Mesenchymal stem cell (in vitro differentiated cells and primary cell): ENCODE data around the gene NKD2.

ENCODE experiments used
- DNase-seq: peaks from one replicate; pipeline ENCODE4 v3.0.0-alpha.2; 2013
- H2AFZ ChIP-seq: one replicate; pipeline ENCODE4 v1.6.1; 2013; ENCODE audit warnings: low read depth, mild to moderate bottlenecking, control low read depth, inconsistent platforms, low read length, moderate library complexity
- H2AK5ac ChIP-seq: 2 replicates; pipeline ENCODE4 v1.6.1; 2013; ENCODE audit warnings: low read length, moderate library complexity, mild to moderate bottlenecking, inconsistent platforms; ENCODE audit not compliant: severe bottlenecking
- H2BK120ac ChIP-seq: one replicate; pipeline ENCODE4 v1.6.1; 2013; ENCODE audit warnings: low read depth, mild to moderate bottlenecking, inconsistent platforms, low read length, moderate library complexity
- H2BK12ac ChIP-seq, 2 experiments: one replicate each; pipeline ENCODE4 v1.6.1; 2013; ENCODE audit warnings: inconsistent platforms in 2 of 2, low read length in 2 of 2, mild to moderate bottlenecking in 2 of 2, moderate library complexity in 2 of 2, control low read depth in 1 of 2
- H2BK15ac ChIP-seq: one replicate; pipeline ENCODE4 v1.6.1; 2013; ENCODE audit warnings: mild to moderate bottlenecking, low read depth, inconsistent platforms; ENCODE audit not compliant: poor library complexity, severe bottlenecking
- H2BK5ac ChIP-seq: 2 replicates; pipeline ENCODE4 v1.6.1; 2013; ENCODE audit warnings: low read depth, mild to moderate bottlenecking, low read length, control low read depth, inconsistent platforms; ENCODE audit not compliant: poor library complexity, severe bottlenecking
- H3K14ac ChIP-seq, 2 experiments: one replicate each; pipeline ENCODE4 v1.6.1; 2013; ENCODE audit warnings: inconsistent platforms in 2 of 2, low read length in 2 of 2, control low read depth in 1 of 2, mild to moderate bottlenecking in 1 of 2, moderate library complexity in 1 of 2
- H3K18ac ChIP-seq, 2 experiments: one replicate each; pipeline ENCODE4 v1.6.1; 2013; ENCODE audit warnings: inconsistent platforms in 2 of 2, low read length in 2 of 2, control low read depth in 1 of 2, low read depth in 1 of 2, mild to moderate bottlenecking in 1 of 2
- H3K23ac ChIP-seq, 2 experiments: one replicate each; pipeline ENCODE4 v1.6.1; 2013; ENCODE audit warnings: inconsistent platforms in 2 of 2, low read length in 2 of 2, mild to moderate bottlenecking in 2 of 2, moderate library complexity in 2 of 2, control low read depth in 1 of 2
- H3K27ac ChIP-seq: 2 replicates; pipeline ENCODE4 v1.5.1; 2013; ENCODE audit warnings: mild to moderate bottlenecking, moderate library complexity, low read length, control low read depth, inconsistent platforms; ENCODE audit not compliant: poor library complexity, severe bottlenecking
- H3K27me3 ChIP-seq, 2 experiments: 2 replicates each; pipeline versions ENCODE4 v1.6.1 to v1.7.0; 2013; ENCODE audit warnings: low read length in 2 of 2, mild to moderate bottlenecking in 2 of 2, moderate library complexity in 2 of 2, control low read depth in 1 of 2, inconsistent platforms in 1 of 2; ENCODE audit not compliant: control insufficient read depth in 1 of 2, insufficient read depth in 1 of 2
- H3K36me3 ChIP-seq, 2 experiments: 2 replicates each; pipeline versions ENCODE4 v1.6.1 to v1.7.0; 2013; ENCODE audit warnings: low read length in 2 of 2, control low read depth in 1 of 2, inconsistent platforms in 1 of 2, low read depth in 1 of 2, mild to moderate bottlenecking in 1 of 2; ENCODE audit not compliant: insufficient read depth in 2 of 2, control insufficient read depth in 1 of 2
- H3K4ac ChIP-seq, 2 experiments: one replicate each; pipeline ENCODE4 v1.6.1; 2013; ENCODE audit warnings: inconsistent platforms in 2 of 2, low read length in 2 of 2, mild to moderate bottlenecking in 2 of 2, moderate library complexity in 2 of 2, control low read depth in 1 of 2, low read depth in 1 of 2
- H3K4me1 ChIP-seq: 2 replicates; pipeline ENCODE4 v1.6.1; 2013; ENCODE audit warnings: low read depth, low read length, control low read depth; ENCODE audit not compliant: control insufficient read depth, insufficient read depth
- H3K4me2 ChIP-seq: 2 replicates; pipeline ENCODE4 v1.6.1; 2013; ENCODE audit warnings: low read length, mild to moderate bottlenecking, inconsistent platforms; ENCODE audit not compliant: poor library complexity, severe bottlenecking
- H3K4me3 ChIP-seq, 2 experiments: 2 replicates each; pipeline versions ENCODE4 v1.5.1 to v1.7.0; 2013; ENCODE audit warnings: low read length in 2 of 2, mild to moderate bottlenecking in 2 of 2, control low read depth in 1 of 2, low read depth in 1 of 2; ENCODE audit not compliant: insufficient read depth in 1 of 2
- H3K79me1 ChIP-seq: replicated peaks from 2 replicates; pipeline ENCODE4 v1.6.1; 2013; ENCODE audit warnings: mild to moderate bottlenecking, control low read depth, low read length, inconsistent platforms; ENCODE audit not compliant: poor library complexity, severe bottlenecking
- H3K9ac ChIP-seq: 2 replicates; pipeline ENCODE4 v1.7.0; 2013; ENCODE audit warnings: mild to moderate bottlenecking, low read length, moderate library complexity
- H3K9me3 ChIP-seq: 2 replicates; pipeline ENCODE4 v1.7.0; 2013; ENCODE audit warnings: mild to moderate bottlenecking, low read length; ENCODE audit not compliant: control insufficient read depth
- H4K8ac ChIP-seq: one replicate; pipeline ENCODE4 v1.6.1; 2013; ENCODE audit warnings: inconsistent platforms, mild to moderate bottlenecking, low read length, moderate library complexity
- H4K91ac ChIP-seq: one replicate; pipeline ENCODE4 v1.6.1; 2013; ENCODE audit warnings: mild to moderate bottlenecking, low read length, inconsistent platforms
- WGBS: methylation state at CpG from one replicate; pipeline ENCODE4 v1.1.7; 2013; ENCODE audit warnings: mixed read lengths; 5-methylcytosine and 5-hydroxymethylcytosine counted together

Gene NKD2

DNA sequence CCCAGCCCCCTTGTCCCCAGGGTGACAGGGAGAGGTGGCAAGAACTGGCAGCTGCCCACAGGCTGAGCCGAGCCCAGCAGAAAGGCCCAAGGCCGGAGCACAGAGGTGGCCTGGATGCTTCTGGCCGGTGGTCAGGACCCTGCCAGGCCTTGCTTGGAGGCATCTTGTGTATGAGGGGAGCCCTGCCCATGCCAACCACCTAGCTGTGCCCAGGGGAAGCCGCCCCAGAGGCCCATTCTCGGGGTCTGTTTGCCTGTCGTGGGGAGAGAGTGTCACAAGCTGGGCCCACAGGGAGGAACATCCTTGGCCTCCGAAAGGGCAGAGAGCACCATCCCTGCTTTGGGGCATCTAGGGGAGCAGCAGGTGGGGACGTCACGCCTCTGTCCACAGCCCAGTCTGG is 10.0 kb downstream of the NKD2 start:
- no peak overlapping the region for H2AFZ ChIP-seq
- no peak overlapping the region for H3K4ac ChIP-seq
- no peak overlapping the region for H2BK120ac ChIP-seq
- no peak overlapping the region for H3K4me3 ChIP-seq
- no peak for DNase-seq
- H3K4me1 ChIP-seq = no peaks in the 10 kb centered on the region
- H3K18ac ChIP-seq = no peak overlapping the region
- no peaks in the 10 kb centered on the region for H3K9me3 ChIP-seq
- no peaks in the 10 kb centered on the region for H3K36me3 ChIP-seq
- H3K27me3 ChIP-seq = peaks cover 28 to 45% of the 10 kb centered on the region in 2 experiments
- H2BK12ac ChIP-seq = no peak overlapping the region
- no peak overlapping the region for H3K9ac ChIP-seq
- no peak overlapping the region for H3K4me2 ChIP-seq
- no peak overlapping the region for H3K14ac ChIP-seq
- no peak overlapping the region for H3K23ac ChIP-seq
- WGBS = 91% methylated on average over 9 of the region's 9 CpGs
- no peak overlapping the region for H2AK5ac ChIP-seq
- H4K91ac ChIP-seq = no peak overlapping the region
- no peak overlapping the region for H4K8ac ChIP-seq
- no peak overlapping the region for H2BK5ac ChIP-seq
- H2BK15ac ChIP-seq = no peak overlapping the region
- H3K79me1 ChIP-seq = no peaks in the 10 kb centered on the region
- no peak overlapping the region for H3K27ac ChIP-seq

- 84% methylated on average over 37 of the region's 37 CpGs for WGBS
- H2BK12ac ChIP-seq = no peak overlapping the region
- H3K4me2 ChIP-seq = no peak overlapping the region
These were observed 10.7 kb downstream of the NKD2 start for GRCh38 chr5:1019001-1019905.

GRCh38 chr5:1020452-1020961 is 11.9 kb downstream of the NKD2 start:
- no peak overlapping the region for H2AK5ac ChIP-seq
- H3K18ac ChIP-seq = no peak overlapping the region
- no peaks in the 10 kb centered on the region for H3K79me1 ChIP-seq
- WGBS = 89% methylated on average over 15 of the region's 16 CpGs
- no peak overlapping the region for H3K14ac ChIP-seq
- no peak overlapping the region for H3K9ac ChIP-seq
- no peak overlapping the region for H3K27ac ChIP-seq
- H3K4me1 ChIP-seq = no peaks in the 10 kb centered on the region
- DNase-seq = no peak
- no peak overlapping the region for H2BK5ac ChIP-seq
- H4K91ac ChIP-seq = no peak overlapping the region
- H3K4me2 ChIP-seq = no peak overlapping the region
- no peak overlapping the region for H3K4me3 ChIP-seq
- no peak overlapping the region for H4K8ac ChIP-seq
- peaks cover 22 to 30% of the 10 kb centered on the region in 2 experiments for H3K27me3 ChIP-seq
- H2AFZ ChIP-seq = no peak overlapping the region
- no peaks in the 10 kb centered on the region for H3K9me3 ChIP-seq
- no peak overlapping the region for H3K23ac ChIP-seq
- H2BK15ac ChIP-seq = no peak overlapping the region
- no peak overlapping the region for H2BK120ac ChIP-seq
- no peaks in the 10 kb centered on the region for H3K36me3 ChIP-seq
- no peak overlapping the region for H2BK12ac ChIP-seq
- H3K4ac ChIP-seq = no peak overlapping the region

More at GRCh38 chr5:1019001-1019905, 10.7 kb downstream of the NKD2 start:
- Histone ChIP-seq H3K14ac (no peak overlapping the region), H3K4me1 (no peaks in the 10 kb centered on the region), H3K36me3 (no peaks in the 10 kb centered on the region), H3K4ac (no peak overlapping the region), H3K9ac (no peak overlapping the region), H3K79me1 (no peaks in the 10 kb centered on the region), H3K18ac (no peak overlapping the region), H3K27me3 (peaks cover 28 to 39% of the 10 kb centered on the region in 2 experiments), H2BK5ac (no peak overlapping the region), H2AFZ (no peak overlapping the region), H3K27ac (no peak overlapping the region), H3K9me3 (no peaks in the 10 kb centered on the region), H2BK120ac (no peak overlapping the region), H4K8ac (no peak overlapping the region), H3K4me3 (no peak overlapping the region), H2BK15ac (no peak overlapping the region), H3K23ac (no peak overlapping the region), H4K91ac (peak overlapping the region; percentile 39), H2AK5ac (no peak overlapping the region)
- no peak for DNase-seq

DNA sequence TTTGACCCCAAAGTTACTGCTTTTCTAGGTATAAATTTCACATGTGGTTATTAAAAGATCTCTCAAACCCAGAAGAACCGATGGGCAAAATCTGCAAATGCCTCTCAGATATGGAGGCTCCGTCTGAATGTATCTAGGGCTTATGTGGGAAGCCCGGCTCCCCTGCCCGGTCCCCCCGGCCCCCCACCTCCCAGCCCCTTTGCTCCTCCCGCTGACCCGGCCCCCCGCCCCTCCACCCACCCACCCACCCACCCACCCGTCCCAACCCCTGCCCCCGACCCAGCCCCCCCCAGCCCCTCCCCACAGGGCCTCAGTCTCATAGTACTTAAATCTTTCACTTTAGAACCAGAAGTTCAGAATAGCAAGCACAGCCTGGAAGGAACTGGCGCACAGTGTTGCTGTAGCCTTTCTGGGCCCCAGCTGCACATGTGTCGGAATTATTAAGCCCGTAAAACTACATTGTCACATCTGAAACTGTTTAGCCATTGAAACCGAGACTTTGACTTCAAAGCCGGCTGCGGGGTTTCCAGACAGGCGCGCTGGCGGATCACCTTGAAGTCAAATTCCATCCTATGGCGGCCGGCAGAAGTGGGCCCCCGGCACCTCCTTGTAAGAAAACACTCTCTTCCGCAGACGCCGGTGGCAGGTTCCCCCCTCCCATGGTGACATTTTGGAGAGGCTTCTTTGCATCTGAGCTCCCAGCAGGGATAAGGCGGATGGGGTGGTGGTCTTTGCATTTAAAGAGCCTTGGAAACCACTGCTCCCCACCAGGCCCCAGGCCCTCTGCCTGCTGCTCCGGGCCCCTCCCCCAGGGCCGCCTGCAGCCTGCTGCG is 12.8 kb downstream of the NKD2 start:
- H3K18ac ChIP-seq = no peak overlapping the region
- no peak overlapping the region for H3K4ac ChIP-seq
- 52% methylated on average over 20 of the region's 29 CpGs for WGBS
- H3K14ac ChIP-seq = no peak overlapping the region
- no peak overlapping the region for H2BK5ac ChIP-seq
- no peak overlapping the region for H4K8ac ChIP-seq
- no peaks in the 10 kb centered on the region for H3K4me1 ChIP-seq
- H3K9ac ChIP-seq = no peak overlapping the region
- H2BK12ac ChIP-seq = no peak overlapping the region
- H2BK15ac ChIP-seq = peak overlapping the region; percentile 52
- no peak for DNase-seq
- H3K27ac ChIP-seq = no peak overlapping the region
- no peak overlapping the region for H2BK120ac ChIP-seq
- H3K4me2 ChIP-seq = no peak overlapping the region
- peaks cover 14 to 22% of the 10 kb centered on the region in 2 experiments for H3K27me3 ChIP-seq
- H3K4me3 ChIP-seq = no peak overlapping the region
- H2AK5ac ChIP-seq = no peak overlapping the region
- H4K91ac ChIP-seq = no peak overlapping the region
- no peak overlapping the region for H2AFZ ChIP-seq
- no peaks in the 10 kb centered on the region for H3K79me1 ChIP-seq
- H3K36me3 ChIP-seq = no peaks in the 10 kb centered on the region
- no peak overlapping the region for H3K23ac ChIP-seq
- H3K9me3 ChIP-seq = no peaks in the 10 kb centered on the region
